K562 (cell line): ENCODE measurements around the gene UBXN11. TPM values are rescaled to one million over a fixed set of nuclear protein-coding genes. Genes with fewer than 3 reads are reported as not detected.

ENCODE experiments used
- E2F6 ChIP-seq, 2 experiments: IDR thresholded peaks; 2 replicates each; pipeline ENCODE4 v1.6.1; 2011; ENCODE audit warnings: borderline replicate concordance in 1 of 2, control low read depth in 1 of 2, low read depth in 1 of 2, low read length in 1 of 2, mild to moderate bottlenecking in 1 of 2, mixed read lengths in 1 of 2, moderate library complexity in 1 of 2; ENCODE audit not compliant: insufficient read depth in 1 of 2, insufficient read length in 1 of 2, poor library complexity in 1 of 2, severe bottlenecking in 1 of 2; ENCODE audit errors: extremely low read depth in 1 of 2
- ELF4 ChIP-seq: fragments of 450-650 bp; formaldehyde crosslinking; IDR thresholded peaks from 2 replicates; pipeline ENCODE4 v1.4.0; 2022; ENCODE audit warnings: missing genetic modification characterization
- ESRRB ChIP-seq: fragments of 250-450 bp; sonication (Bioruptor Pico); IDR thresholded peaks from 2 replicates; pipeline ENCODE4 v1.5.0; 2020; ENCODE audit warnings: mild to moderate bottlenecking, moderate library complexity, borderline replicate concordance
- FOSL1 ChIP-seq: fragments of 200-800 bp; sonication (Bioruptor generic); conservative IDR thresholded peaks from 2 replicates; pipeline ENCODE4 v1.6.1; 2016; ENCODE audit warnings: missing genetic modification characterization, missing compliant biosample characterization
- KLF16 ChIP-seq: IDR thresholded peaks from 2 replicates; pipeline ENCODE4 v1.6.1; 2016; ENCODE audit warnings: antibody characterized with exemption
- MIER1 ChIP-seq: fragments of 450-650 bp; IDR thresholded peaks from 2 replicates; pipeline ENCODE4 v1.6.1; 2016; ENCODE audit warnings: antibody characterized with exemption, mild to moderate bottlenecking, low read depth
- NELFE ChIP-seq: IDR thresholded peaks from 2 replicates; pipeline ENCODE4 v1.6.1; 2011; ENCODE audit warnings: mild to moderate bottlenecking; ENCODE audit not compliant: insufficient read depth, insufficient read length
- NFYB ChIP-seq: IDR thresholded peaks from 2 replicates; pipeline ENCODE4 v1.6.1; 2011; ENCODE audit warnings: mild to moderate bottlenecking, moderate library complexity; ENCODE audit not compliant: insufficient read length; ENCODE audit errors: extremely low read depth
- NONO ChIP-seq, 2 experiments: fragments of 200-400 bp in 1 of 2; fragments of 450-650 bp in 1 of 2; formaldehyde crosslinking in 1 of 2; IDR thresholded peaks; 2 replicates each; pipeline ENCODE4 v1.6.1; 2017; ENCODE audit warnings: low read depth in 2 of 2, mild to moderate bottlenecking in 2 of 2, moderate library complexity in 2 of 2, low read length in 1 of 2
- PTBP1 ChIP-seq: fragments of 200-400 bp; formaldehyde crosslinking; IDR thresholded peaks from 2 replicates; pipeline ENCODE4 v1.6.1; 2017; ENCODE audit warnings: low read depth, low read length
- RBM22 ChIP-seq: fragments of 200-400 bp; formaldehyde crosslinking; IDR thresholded peaks from 2 replicates; pipeline ENCODE4 v1.6.1; 2018; ENCODE audit warnings: low read length, low read depth; ENCODE audit not compliant: poor library complexity, severe bottlenecking
- SNRNP70 ChIP-seq: fragments of 200-400 bp; formaldehyde crosslinking; optimal IDR thresholded peaks from 2 replicates; pipeline ENCODE3; 2017; ENCODE audit warnings: low read depth, low read length
- THAP12 ChIP-seq: fragments of 250-450 bp; sonication (Bioruptor Pico); IDR thresholded peaks from 2 replicates; pipeline ENCODE4 v1.9.0; 2021; ENCODE audit warnings: mild to moderate bottlenecking, inconsistent platforms
- ZBTB1 ChIP-seq: sonication (generic); formaldehyde crosslinking; IDR thresholded peaks from 2 replicates; pipeline ENCODE4 v1.8.1; 2023; ENCODE audit warnings: missing genetic modification reagents, low read depth, mild to moderate bottlenecking, borderline replicate concordance
- ZBTB5 ChIP-seq: fragments of 450-650 bp; IDR thresholded peaks from 2 replicates; pipeline ENCODE4 v1.6.1; 2017; ENCODE audit warnings: antibody characterized with exemption
- ZNF12 ChIP-seq: sonication (generic); formaldehyde crosslinking; IDR thresholded peaks from 2 replicates; pipeline ENCODE4 v1.4.0; 2020; ENCODE audit warnings: mild to moderate bottlenecking, missing genetic modification reagents
- ZNF639 ChIP-seq, 2 experiments: fragments of 200-800 bp in 1 of 2; sonication (Bioruptor generic) in 1 of 2; sonication (generic) in 1 of 2; formaldehyde crosslinking in 1 of 2; IDR thresholded peaks in 1 of 2; conservative IDR thresholded peaks in 1 of 2; 2 replicates each; pipeline versions ENCODE4 v1.5.0 to v1.6.1; 2016 to 2020; ENCODE audit warnings: missing compliant biosample characterization in 1 of 2, missing genetic modification characterization in 1 of 2, missing genetic modification reagents in 1 of 2
- polyA plus RNA-seq, 8 experiments: library from polyadenylated mRNA; depleted of rRNA in 4 of 8; stranded (reverse) in 5 of 8; unstranded in 3 of 8; fragments of >200 nt; fragmentation: Nextera tagmentation in 2 of 8; fragmentation: Illumina TruSeq in 1 of 8; extraction: Ambion mirVana in 2 of 8; extraction: Trizol in 1 of 8; gene quantifications; 2 replicates each; pipeline versions ENCODE4 v1.2.1 to v1.2.3, GENCODE V29; 2011 to 2014; ENCODE audit warnings: inconsistent platforms in 1 of 8, missing spikeins in 1 of 8
- total RNA-seq, 7 experiments: library from RNA; depleted of rRNA in 6 of 7; stranded (reverse); fragments of >200 nt in 6 of 7; fragmentation: Illumina TruSeq in 2 of 7; extraction: Trizol in 2 of 7; gene quantifications; 2 replicates each; pipeline versions ENCODE4 v1.2.1 to v1.2.3, GENCODE V29; 2011 to 2021; ENCODE audit warnings: low replicate concordance in 1 of 7

UBXN11 gene
- total and polyA plus RNA-seq, 9 of the 15 experiments (the other 6 are each of a cell fraction or from before 2014, with no cell fraction given), result 0.48 to 34.3 (median 11.3) TPM

GRCh38 chr1:26279456-26280332 lies 26.7 kb downstream of the UBXN11 start, which contains the start of gene SH3BGRL3 (continued):
- TF ChIP-seq ZBTB5 (no peak), SNRNP70 (no peak), NELFE (no peak), NFYB (peak; percentile 67), E2F6 (IDR thresholded peaks at IDR 0.05; ENCODE audit: borderline replicate concordance in 1 of 2, extremely low read depth in 1 of 2, insufficient read depth in 1 of 2, insufficient read length in 1 of 2, low read depth in 1 of 2, low read length in 1 of 2, poor library complexity in 1 of 2, severe bottlenecking in 1 of 2) (peak; percentile 91 to 98), MIER1 (no peak), PTBP1 (peak; percentile 63), ZBTB1 (CRISPR knock-in tag) (no peak), ZNF639 (CRISPR knock-in tag; conservative IDR thresholded peaks at IDR 0.05 in 1 of 2, IDR thresholded peaks at IDR 0.05 in 1 of 2) (peak in 1 of 2 experiments; percentile 85; a peak in 2 of 4 replicates), RBM22 (peak; percentile 98), FOSL1 (tag) (peak; percentile 75), THAP12 (CRISPR knock-in tag) (peak; percentile 88), ELF4 (CRISPR knock-in tag) (no peak; the same call in none of the 2 replicates), ZNF12 (CRISPR knock-in tag) (no peak; the same call in 1 of the 2 replicates), NONO (IDR thresholded peaks at IDR 0.05; ENCODE audit: low read depth in 2 of 2, low read length in 1 of 2) (peak in 1 of 2 experiments; percentile 73; a peak in 1 of 4 replicates), ESRRB (CRISPR knock-in tag) (no peak), KLF16 (0 out of 2 replicates have a peak, but pooled peaks have one; percentile 4)
